ENCODE results near the gene HYAL1.

DNA sequence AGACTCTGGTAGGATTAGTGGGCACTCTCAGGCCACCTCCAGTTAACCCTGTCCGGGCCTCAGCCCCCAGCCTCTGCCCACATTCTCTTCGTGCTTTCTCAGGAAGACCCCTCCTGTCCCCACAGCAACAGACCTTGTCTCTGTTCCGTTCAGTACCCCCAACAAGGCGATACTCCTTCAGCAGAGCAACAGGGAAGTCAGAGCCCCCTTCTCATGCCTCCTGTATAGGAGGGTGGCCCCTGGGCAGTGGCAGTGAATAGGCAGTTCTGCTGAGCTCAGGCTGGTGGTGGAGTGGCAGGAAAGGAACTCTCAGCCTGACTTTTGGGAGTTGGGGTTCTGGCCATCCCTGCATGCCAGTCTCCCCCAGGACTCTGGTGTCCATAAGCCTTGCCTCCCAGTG is 33.9 kb downstream of the HYAL1 start:
- TF ChIP-seq ZFP30 (CRISPR knock-in tag; IDR thresholded peaks at IDR 0.05): no peak
- TF ChIP-seq POU6F1 (CRISPR knock-in tag; IDR thresholded peaks at IDR 0.05; ENCODE audit: borderline replicate concordance, low read depth): no peak
- no peak for TF ChIP-seq PPARA (CRISPR knock-in tag; IDR thresholded peaks at IDR 0.05; ENCODE audit: borderline replicate concordance)
- TF ChIP-seq, protein P1, sequence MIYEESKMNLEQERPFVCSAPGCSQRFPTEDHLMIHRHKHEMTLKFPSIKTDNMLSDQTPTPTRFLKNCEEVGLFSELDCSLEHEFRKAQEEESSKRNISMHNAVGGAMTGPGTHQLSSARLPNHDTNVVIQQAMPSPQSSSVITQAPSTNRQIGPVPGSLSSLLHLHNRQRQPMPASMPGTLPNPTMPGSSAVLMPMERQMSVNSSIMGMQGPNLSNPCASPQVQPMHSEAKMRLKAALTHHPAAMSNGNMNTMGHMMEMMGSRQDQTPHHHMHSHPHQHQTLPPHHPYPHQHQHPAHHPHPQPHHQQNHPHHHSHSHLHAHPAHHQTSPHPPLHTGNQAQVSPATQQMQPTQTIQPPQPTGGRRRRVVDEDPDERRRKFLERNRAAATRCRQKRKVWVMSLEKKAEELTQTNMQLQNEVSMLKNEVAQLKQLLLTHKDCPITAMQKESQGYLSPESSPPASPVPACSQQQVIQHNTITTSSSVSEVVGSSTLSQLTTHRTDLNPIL (CRISPR knock-in tag; IDR thresholded peaks at IDR 0.05; ENCODE audit: low read depth): no peak
- no peak for TF ChIP-seq SNAI2 (CRISPR knock-in tag; IDR thresholded peaks at IDR 0.05)
- TF ChIP-seq, protein P2, sequence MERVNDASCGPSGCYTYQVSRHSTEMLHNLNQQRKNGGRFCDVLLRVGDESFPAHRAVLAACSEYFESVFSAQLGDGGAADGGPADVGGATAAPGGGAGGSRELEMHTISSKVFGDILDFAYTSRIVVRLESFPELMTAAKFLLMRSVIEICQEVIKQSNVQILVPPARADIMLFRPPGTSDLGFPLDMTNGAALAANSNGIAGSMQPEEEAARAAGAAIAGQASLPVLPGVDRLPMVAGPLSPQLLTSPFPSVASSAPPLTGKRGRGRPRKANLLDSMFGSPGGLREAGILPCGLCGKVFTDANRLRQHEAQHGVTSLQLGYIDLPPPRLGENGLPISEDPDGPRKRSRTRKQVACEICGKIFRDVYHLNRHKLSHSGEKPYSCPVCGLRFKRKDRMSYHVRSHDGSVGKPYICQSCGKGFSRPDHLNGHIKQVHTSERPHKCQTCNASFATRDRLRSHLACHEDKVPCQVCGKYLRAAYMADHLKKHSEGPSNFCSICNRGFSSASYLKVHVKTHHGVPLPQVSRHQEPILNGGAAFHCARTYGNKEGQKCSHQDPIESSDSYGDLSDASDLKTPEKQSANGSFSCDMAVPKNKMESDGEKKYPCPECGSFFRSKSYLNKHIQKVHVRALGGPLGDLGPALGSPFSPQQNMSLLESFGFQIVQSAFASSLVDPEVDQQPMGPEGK (CRISPR knock-in tag; IDR thresholded peaks at IDR 0.05; ENCODE audit: borderline replicate concordance): no peak
- no peak for TF ChIP-seq ZFP3 (CRISPR knock-in tag; IDR thresholded peaks at IDR 0.05)
- TF ChIP-seq ZNF70 (CRISPR knock-in tag; IDR thresholded peaks at IDR 0.05): no peak
- no peak for TF ChIP-seq BACH2 (CRISPR knock-in tag; IDR thresholded peaks at IDR 0.05; ENCODE audit: borderline replicate concordance)
- no peak for TF ChIP-seq TOX (CRISPR knock-in tag; IDR thresholded peaks at IDR 0.05; ENCODE audit: borderline replicate concordance)
